GM12801 (cell line): ENCODE data around the gene ALOXE3.

Experiments
- TF ChIP-seq, protein P1 (sequence below): IDR thresholded peaks from one replicate; pipeline ENCODE4 v1.5.1; 2011; ENCODE audit warnings: control low read depth; ENCODE audit not compliant: insufficient read length; ENCODE audit errors: extremely low read depth

The ALOXE3 gene

DNA sequence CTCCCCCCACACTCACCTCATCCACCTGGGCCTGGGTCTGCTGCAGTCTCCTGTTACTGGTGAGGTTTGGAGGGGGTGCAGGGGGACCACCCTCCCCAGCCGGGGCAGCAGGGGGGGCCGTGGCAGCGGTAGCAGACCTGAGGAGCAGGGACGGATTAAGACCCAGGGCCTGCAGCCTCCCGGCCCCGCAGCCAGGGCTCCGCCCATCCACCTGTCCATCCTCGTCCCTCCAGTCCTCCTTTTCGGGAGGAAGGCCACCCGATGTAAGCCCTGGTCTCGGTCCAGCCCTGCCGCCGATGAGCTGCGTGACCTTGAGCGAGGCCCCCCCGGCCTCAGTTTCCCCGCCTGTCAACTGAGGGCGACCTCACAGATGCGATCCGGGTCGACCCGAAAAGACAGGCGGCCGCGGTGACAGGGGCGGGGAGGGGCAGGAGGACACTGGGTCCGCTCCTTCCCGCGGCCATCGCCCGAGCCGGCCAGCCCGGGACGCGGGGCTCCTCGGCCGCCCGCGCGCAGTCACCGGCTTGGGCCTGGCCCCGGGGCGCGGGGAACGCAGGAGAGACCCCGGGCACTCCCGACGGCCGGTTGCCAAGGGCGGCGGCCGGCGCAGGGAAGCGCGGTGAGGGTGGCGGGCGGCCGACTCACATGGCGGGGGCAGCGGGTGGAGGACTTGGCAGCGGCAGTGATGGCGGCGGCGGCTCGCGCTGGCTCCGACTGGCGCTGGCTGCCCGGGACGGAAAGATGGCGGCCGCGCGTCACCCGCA, 44.1 kb upstream of the ALOXE3 start, which contains the start of gene VAMP2:
Gene VAMP2, minus strand, starts transcription at position 716 of the 764 bp plus-strand sequence. Its CDS starts 69 bp downstream, at position 647.
- TF ChIP-seq, protein P1, sequence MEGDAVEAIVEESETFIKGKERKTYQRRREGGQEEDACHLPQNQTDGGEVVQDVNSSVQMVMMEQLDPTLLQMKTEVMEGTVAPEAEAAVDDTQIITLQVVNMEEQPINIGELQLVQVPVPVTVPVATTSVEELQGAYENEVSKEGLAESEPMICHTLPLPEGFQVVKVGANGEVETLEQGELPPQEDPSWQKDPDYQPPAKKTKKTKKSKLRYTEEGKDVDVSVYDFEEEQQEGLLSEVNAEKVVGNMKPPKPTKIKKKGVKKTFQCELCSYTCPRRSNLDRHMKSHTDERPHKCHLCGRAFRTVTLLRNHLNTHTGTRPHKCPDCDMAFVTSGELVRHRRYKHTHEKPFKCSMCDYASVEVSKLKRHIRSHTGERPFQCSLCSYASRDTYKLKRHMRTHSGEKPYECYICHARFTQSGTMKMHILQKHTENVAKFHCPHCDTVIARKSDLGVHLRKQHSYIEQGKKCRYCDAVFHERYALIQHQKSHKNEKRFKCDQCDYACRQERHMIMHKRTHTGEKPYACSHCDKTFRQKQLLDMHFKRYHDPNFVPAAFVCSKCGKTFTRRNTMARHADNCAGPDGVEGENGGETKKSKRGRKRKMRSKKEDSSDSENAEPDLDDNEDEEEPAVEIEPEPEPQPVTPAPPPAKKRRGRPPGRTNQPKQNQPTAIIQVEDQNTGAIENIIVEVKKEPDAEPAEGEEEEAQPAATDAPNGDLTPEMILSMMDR: no peak

DNA sequence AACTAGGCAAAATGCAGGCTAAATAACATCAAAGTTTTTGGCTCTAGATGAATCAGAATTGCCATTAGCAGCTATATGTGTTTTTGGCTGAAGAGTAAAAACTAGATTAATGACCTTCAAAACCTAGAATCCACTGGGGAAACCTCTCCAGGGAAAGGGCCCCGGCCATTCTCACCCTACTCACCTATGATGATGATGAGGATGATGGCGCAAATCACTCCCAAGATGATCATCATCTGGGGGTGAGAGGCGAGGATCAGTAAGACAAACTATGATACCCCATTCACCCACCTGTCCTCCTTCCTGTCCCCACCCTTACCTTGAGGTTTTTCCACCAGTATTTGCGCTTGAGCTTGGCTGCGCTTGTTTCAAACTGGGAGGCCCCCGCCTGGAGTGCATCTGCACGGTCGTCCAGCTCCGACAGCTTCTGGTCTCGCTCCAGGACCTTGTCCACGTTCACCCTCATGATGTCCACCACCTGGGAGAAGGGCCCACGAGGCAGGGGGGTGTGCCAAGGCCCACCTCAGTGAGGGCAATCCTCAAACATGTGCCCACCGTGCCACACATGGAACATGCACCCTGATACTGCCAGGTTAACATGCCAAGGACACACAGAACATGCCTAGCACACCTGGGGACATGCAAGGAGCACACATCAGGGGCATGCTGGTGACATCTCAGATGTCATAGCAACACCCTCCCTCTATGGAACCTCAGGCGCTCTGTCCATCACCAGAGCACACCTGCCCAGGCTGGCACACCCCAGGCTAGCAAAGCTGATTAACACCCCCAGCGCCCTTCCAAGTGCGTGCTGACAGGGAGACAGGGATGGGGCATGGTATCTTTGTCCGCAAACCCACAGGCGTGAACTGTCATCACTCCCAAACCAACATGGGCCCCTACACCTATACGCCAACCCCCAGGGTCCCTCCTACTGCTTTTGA, 43.2 kb upstream of the ALOXE3 start:
- TF ChIP-seq, protein P1: no peak

DNA sequence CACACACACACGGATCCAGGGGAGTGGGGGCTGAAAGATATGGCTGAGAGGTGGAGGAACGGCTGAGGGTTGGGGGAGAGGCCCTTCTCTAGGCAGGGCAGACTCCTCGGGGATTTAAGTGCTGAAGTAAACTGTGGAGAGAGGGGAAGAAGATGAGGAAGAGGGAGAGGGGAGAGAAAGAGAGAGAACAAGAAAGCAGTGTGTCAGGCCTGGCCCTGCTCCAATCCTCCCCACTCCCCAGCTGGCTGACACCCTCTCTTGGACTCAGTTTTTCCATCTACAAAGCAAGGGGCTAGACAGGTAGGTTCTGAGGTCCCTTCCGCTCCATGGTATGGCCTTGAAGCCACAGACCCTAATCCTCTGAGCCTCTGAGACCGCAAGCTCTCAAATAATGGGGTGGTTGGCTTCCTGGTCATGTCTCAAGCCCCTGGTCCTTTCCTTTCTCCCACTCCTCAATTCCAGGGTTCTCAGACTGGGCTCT, 42.5 kb upstream of the ALOXE3 start:
- TF ChIP-seq, protein P1: no peak

DNA sequence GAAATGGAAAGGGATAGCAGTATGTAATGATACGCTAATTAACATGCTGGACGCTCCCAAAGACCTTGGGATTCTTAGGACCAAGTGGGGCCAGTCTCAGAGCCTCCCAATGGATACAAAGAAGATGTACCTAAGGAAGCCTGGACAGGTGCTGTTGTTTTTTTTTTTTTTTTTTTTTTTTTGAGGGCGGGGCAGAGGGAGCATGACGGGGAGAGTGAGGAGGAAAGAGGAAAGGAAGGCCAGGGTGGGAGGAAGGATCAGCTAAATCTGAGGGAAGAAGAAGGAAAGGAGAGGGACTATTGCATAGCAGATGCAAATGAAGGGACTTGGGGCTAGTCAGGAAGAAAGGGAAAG, 41.9 kb upstream of the ALOXE3 start:
- TF ChIP-seq, protein P1: no peak

DNA sequence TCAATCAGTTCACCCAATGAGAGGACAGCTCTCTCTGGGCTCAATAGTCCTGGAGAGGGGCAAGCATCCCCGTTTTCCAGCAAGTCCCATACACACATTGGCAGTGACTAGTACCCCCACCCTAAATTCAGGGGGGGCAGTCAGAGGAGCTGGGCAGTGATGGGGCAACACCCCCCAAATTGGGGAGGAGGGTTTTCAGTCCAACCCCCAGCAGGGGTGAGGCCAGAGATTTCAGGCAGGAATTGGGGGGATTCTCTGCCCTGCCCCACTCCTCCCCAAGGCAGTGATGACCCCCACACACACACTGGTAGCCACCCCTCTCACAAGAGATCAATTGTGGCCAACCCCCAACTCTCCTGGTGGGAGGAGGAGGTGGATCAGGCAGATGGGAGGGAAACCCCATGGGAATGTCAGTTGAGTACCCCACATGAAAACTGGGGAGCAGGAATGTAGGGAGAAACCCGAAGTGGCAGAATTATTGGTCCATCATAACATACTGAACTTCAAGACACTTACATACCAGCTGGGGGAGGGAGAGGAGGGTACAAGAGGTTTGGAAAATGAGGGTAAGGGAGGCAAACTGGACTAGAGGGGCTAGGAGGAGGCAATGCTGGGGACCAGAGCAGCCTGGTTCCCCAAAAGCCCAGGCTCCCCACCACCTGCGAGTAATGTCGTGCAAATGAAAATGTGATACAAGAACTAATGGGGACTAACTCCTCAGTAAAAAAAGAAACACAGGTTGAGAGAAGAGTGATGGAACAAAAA, 41.3 kb upstream of the ALOXE3 start:
- TF ChIP-seq, protein P1: no peak

DNA sequence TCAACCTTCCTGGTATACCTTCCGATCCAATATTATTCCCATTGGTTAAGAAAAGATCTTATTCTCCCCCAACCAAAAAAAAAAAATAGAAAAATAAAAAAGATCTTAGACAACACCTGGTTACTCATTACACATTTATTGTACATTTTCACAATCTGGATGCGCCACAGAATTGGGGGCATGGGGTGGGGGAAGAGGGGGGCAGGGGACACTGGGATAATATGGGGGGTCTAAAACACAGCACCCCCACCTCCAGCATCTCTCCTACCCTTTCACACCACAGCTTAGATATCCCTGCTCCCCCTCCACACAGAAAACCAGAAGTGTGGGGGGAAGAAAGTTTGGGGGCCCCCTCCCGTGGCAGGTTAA, 40.7 kb upstream of the ALOXE3 start:
- TF ChIP-seq, protein P1: no peak
